SK-MEL-5 (cell line): ENCODE data around the gene UGCG. TPM values are rescaled to one million over a fixed set of nuclear protein-coding genes. Genes with fewer than 3 reads are reported as not detected.
"Not testable (repeated sequence)": the region's sequence is repeated elsewhere in the genome, so short reads cannot be mapped to it uniquely, and the experiment has no call there.

ENCODE experiments used
- DNase-seq: peaks from one replicate; pipeline ENCODE4 v3.0.0-alpha.2; 2016; ENCODE audit warnings: low read depth, low spot score
- in situ Hi-C: cut with HindIII; loops from 2 replicates; pipeline ENCODE4 v1.10.0; 2016; ENCODE audit warnings: low sequenced_read_pairs, high pct_unique_total_duplicates, low pct_unique_long_range_greater_than_20kb
- total RNA-seq: library from RNA; depleted of rRNA; stranded (reverse); fragments of >200 nt; shearing (Covaris generic); gene quantifications from 2 replicates; pipeline ENCODE4 v1.2.3, GENCODE V29; 2014

The UGCG gene
- total RNA-seq, 1 experiment from 2014 or later = 329 TPM

DNA sequence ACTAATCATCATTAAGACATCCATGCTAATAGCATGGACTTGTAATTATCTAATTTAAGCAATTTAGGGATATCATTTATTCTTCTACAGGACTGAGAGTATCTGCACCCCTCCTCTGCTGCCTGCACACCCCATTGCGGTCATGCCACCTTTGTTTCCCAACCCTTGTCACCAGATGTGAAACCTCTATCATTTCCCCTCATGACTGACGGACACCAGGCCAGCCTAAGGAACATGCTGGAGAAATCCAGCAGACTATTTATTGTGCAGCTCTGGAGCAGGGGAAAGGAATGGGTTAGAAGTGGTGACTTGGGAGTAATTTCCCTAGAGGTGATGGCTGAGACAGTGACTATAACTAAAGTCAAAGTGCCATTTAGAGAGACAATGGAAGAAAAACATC lies 40.7 kb downstream of the UGCG start:
- in situ Hi-C loops = loop anchor here (25.0 kb wide), 1 partner anchor 125 kb away; no protein-coding TSS in a partner anchor
- DNase-seq = no peak

DNA sequence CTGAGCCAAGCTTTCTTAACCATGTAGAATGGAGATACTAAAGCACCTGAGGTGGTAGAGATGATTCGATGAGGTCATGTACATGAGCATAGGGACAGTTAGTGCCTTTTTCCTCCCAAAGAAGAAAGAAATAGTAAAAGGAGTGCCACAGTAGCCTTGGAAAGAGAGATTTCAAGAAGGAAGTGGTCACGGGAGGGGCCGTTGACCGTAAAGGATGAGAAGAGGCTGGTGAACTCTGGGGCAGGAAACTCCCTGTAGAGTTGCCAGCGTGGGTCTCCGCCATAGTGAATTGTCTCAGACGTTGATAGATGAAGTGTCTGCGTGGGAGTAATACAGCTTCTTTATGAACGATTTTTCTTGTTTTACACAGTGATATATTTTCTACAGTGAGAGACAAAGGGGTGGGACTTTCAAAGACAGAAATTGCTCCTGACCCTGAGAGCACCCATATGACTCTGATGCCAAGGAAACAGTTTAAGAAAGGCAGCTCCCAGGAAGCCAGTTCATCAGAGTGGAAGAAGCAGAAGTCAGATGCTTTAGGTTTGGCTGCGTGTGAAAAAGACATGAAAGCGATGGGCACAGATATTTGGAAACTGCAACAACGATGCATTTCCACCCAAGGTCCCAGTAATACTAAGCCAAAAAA lies 41.3 kb downstream of the UGCG start:
- peak; percentile 68 for DNase-seq
- in situ Hi-C loops = loop anchor here (25.0 kb wide), 1 partner anchor 124 kb away; no protein-coding TSS in a partner anchor

- no peak for DNase-seq
- in situ Hi-C loops = loop anchor here (25.0 kb wide), 1 partner anchor 124 kb away; no protein-coding TSS in a partner anchor
Measured at GRCh38 chr9:111938427-111938800, 41.8 kb downstream of the UGCG start.

- DNase-seq = no peak
- in situ Hi-C loops = loop anchor here (25.0 kb wide), 1 partner anchor 123 kb away; no protein-coding TSS in a partner anchor
Measured at GRCh38 chr9:111939322-111939721, 42.7 kb downstream of the UGCG start.

DNA sequence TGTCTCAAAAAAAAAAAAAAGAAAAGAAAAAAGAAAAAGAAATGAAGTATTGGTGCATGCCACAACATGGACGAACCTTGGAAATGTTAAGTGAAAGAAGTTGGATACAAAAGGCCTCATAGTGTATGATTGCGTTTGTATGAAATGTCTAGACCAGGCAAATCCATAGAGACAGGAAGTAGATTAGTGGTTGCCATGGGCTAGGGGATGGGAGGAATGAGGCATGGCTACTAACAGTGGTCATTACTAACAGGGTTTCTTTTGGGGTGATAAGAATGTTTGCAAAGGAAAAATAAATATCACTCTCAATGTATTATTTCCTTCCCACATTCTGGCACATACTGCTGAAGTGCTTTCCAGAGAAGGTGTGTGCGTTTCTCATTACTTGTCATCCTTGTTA lies 44.1 kb downstream of the UGCG start:
- in situ Hi-C loops = loop anchor here (25.0 kb wide), 1 partner anchor 122 kb away; no protein-coding TSS in a partner anchor
- DNase-seq = peak; percentile 66

- DNase-seq = no peak
- in situ Hi-C loops = loop anchor here (25.0 kb wide), 1 partner anchor 119 kb away; no protein-coding TSS in a partner anchor
Measured at GRCh38 chr9:111943200-111943599, 46.6 kb downstream of the UGCG start.

DNA sequence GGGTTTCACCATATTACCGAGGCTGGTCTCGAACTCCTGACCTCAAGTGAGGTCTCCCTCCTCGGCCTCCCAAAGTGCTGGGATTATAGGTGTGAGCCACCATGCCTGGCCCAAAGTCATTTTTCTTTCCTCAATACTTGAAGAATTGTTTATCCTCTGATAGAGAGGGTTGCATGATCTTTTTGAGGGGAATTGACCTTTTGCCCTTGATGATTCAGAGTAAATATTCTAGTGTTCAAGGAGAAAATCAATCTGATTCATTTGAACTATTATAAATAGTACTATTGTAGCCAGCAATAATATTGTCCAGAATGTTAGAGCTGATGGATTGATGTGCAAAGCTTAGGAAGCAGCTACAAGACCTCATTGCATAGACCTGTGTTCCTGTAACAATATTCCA lies 47.1 kb downstream of the UGCG start:
- no peak for DNase-seq
- in situ Hi-C loops = loop anchor here (25.0 kb wide), 1 partner anchor 119 kb away; no protein-coding TSS in a partner anchor

- no peak for DNase-seq
- in situ Hi-C loops = loop anchor here (25.0 kb wide), 1 partner anchor 118 kb away; no protein-coding TSS in a partner anchor
Measured at GRCh38 chr9:111944241-111944866, 47.7 kb downstream of the UGCG start.

DNA sequence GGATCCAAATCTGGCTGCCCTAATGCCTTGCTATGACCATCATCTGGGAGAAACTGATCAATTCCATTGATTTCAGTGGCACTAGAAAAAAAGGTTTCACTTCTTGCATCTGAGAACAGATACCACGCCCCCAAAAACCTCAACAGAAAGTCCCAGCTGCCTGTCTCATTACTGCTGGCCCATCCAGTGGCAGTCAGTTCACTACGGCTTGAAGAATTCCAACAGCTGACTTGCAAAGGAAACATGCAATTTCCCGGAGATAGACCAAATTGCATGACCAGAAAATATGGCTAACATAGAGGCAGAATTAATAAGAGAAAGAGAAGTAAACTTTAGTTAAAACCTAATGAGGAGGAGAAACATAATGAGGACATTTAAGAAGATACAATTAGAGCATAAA lies 48.6 kb downstream of the UGCG start:
- in situ Hi-C loops = loop anchor here (25.0 kb wide), 1 partner anchor 117 kb away; no protein-coding TSS in a partner anchor
- no peak for DNase-seq

GRCh38 chr9:111948109-111948508 lies 51.5 kb downstream of the UGCG start:
- DNase-seq = not testable (repeated sequence)
- in situ Hi-C loops = loop anchor here (25.0 kb wide), 1 partner anchor 114 kb away; no protein-coding TSS in a partner anchor

DNA sequence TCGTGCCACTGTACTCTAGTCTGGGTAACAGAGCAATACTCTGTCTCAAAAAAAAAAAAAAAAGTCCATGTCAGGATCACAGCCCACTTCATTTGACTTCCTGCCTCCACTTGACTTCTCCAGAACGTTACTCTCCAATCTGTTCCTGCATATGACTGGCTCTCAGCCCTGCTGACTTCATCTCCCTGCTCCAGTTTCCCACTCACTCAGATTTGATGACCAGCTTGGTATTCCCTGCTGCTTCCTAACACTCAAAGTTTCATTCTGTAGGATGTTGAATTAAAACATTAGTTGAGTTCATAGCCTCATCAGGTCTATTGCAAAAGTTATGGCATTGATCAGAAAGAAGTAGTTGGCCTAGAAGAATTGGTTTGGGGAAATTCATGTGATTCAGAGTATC lies 52.3 kb downstream of the UGCG start:
- DNase-seq = no peak
- in situ Hi-C loops = loop anchor here (25.0 kb wide), 1 partner anchor 113 kb away; no protein-coding TSS in a partner anchor

GRCh38 chr9:111949919-111950318 lies 53.3 kb downstream of the UGCG start:
- in situ Hi-C loops = loop anchor here (5.0 to 25.0 kb wide), 2 partner anchors 42 to 112 kb away; no protein-coding TSS in a partner anchor
- no peak for DNase-seq

DNA sequence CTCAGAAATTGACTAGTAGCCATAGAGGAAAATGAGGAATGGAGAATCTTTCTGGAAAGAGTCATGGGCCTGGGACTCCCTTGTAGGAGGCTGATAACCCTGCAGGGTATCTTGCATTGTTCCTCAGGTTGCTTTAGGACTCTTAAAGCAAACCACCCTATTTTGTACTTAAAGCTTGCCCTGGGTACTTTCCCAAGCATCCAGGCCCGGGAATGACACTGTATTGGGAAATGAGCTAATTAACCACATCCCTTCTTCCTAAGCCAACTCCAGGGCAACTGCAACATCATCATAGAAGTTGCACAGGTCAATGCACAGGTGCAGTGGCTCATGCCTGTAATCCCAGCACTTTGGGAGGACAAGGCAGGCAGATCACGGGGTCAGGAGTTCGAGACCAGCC lies 55.9 kb downstream of the UGCG start:
- no peak for DNase-seq
- in situ Hi-C loops = loop anchor here (5.0 kb wide), 1 partner anchor 40 kb away; no protein-coding TSS in a partner anchor

- in situ Hi-C loops = loop anchor here (5.0 kb wide), 1 partner anchor 39 kb away; no protein-coding TSS in a partner anchor
Measured at GRCh38 chr9:111953444-111953843, 56.8 kb downstream of the UGCG start.

DNA sequence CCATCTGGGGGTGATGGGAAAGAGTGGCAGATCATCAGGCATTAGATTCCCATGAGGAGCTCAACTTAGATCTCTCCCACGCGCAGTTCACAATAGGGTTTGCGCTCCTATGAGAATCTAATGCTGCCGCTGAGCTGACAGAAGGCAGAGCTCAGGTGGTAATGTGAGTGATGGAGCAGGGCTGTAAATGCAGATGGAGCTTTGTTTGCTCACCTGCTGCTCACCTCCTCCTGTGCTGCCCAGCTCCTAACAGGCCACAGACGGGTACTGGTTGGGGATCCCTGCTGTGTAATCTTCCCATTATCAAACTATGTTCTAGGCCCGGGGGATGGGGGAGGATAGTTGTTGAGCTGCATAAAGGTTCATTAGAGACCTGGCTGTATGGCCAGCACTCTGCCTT lies 58.4 kb downstream of the UGCG start:
- no peak for DNase-seq

More at GRCh38 chr9:111953444-111953843, 56.8 kb downstream of the UGCG start:
- no peak for DNase-seq

GRCh38 chr9:111957856-111958631 lies 61.4 kb downstream of the UGCG start:
- in situ Hi-C loops = no loop called here
- DNase-seq = no peak

More for the DNA sequence above, 58.4 kb downstream of the UGCG start:
- in situ Hi-C loops = no loop called here

DNA sequence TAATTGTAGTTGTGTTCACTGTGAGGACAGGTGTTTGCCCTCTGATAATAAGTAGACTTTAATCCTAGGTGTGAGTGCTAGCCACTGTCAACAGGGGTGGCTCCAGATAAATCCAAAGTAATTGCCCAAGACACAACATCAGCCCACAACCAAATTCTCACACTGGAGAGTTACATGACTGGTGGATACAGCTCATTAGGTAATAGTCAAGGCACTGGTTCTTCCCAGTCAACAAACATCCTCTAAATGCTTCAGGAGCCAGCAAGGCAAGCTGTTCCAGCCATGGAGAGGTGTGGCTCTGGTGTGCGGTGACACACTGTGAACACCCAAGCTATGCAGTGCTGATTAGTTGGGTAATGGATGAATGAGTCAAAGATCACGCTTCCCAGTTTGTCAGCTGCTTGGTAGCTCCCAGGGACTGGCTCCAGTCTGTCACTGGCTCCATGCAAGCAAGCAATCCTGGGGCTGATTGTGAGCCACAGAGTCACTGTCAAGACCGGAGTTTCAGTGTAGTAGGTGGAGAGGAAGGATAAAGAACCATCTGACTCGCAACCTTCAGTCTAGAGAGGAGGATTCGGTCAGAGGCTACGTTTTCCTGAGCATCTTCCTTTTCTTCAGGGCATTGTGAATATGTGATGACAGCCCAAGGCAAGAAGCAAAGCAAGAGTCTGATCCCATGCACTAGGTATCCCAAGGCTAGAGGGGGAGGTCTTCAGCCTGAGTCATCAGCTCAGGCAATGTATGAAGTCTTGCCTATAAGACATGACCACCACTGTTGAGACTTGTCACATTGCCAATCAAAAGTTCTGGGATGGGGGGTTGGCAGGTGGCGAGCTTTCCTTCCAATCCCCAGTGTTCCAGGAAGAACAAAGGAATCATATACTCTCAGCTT lies 63.1 kb downstream of the UGCG start:
- in situ Hi-C loops = no loop called here
- no peak for DNase-seq
